ENCODE data around the gene PRKG1. TPM values are rescaled to one million over a fixed set of nuclear protein-coding genes. Genes with fewer than 3 reads are reported as not detected.
A peak's percentile ranks its signal among the peaks of the same experiment; 100 is the strongest.

The PRKG1 gene
- total and polyA plus RNA-seq, 2 of the 4 experiments (the other 2 are of a cell fraction): 3.5 to 18.3 TPM

DNA sequence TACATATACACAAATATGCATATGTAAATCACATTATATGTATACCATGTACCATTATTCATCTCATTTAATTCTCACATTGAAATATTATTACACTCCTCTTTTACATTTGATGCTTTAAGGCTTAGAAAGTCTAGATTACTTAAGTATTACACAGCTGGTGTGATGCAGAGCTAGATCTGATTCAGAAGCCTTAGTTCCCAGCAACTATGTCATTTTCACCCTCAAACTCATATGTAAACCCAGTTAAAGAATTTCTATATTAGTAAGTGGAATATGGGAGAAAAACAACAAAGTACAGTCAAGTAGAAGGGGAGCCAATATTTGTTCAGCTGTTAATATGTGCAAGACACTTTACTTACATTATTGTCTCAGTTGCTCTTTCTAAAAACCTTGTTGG, 699.4 kb downstream of the PRKG1 start:
- H4K8ac ChIP-seq (ENCODE audit: low read depth in 2 of 2, low read length in 2 of 2): no peak overlapping the region
- no peak overlapping the region for H2AFZ ChIP-seq (replicated peaks; ENCODE audit: low read length, poor library complexity)
- H3K79me1 ChIP-seq (ENCODE audit: low read depth in 1 of 2, low read length in 2 of 2): no peaks in the 10 kb centered on the region; a peak in 1 of 4 replicates
- no peak overlapping the region for H2BK20ac ChIP-seq (ENCODE audit: low read depth, low read length)
- DNase-seq (peak; percentile 73), ATAC-seq (ENCODE audit: low read depth) (no peak)
- H2BK5ac ChIP-seq (ENCODE audit: low read depth, low read length, poor library complexity, severe bottlenecking): no peak overlapping the region
- no peak overlapping the region for H3K4ac ChIP-seq (ENCODE audit: low read depth, low read length)
- in situ Hi-C loops (cut with MboI; ENCODE audit: low sequenced_read_pairs): no loop called here
- ChIA-PET POLR2A (ENCODE audit: unreplicated experiment) (no interaction called here), CTCF (no interaction called here)
- peaks cover 7% of the 10 kb centered on the region for H3K4me1 ChIP-seq (ENCODE audit: control insufficient read depth, insufficient read depth, low read length)
- no peak overlapping the region for H3K23ac ChIP-seq (ENCODE audit: low read depth, low read length)
- H3K56ac ChIP-seq (ENCODE audit: extremely low read depth, insufficient read depth, low read length): no peak overlapping the region
- no peak overlapping the region for H3K18ac ChIP-seq (ENCODE audit: low read depth, low read length)
- no peaks in the 10 kb centered on the region for H3K9me1 ChIP-seq (ENCODE audit: insufficient read depth, low read length)
- BruUV-seq (replicated peaks): no TSS peak
- no peak overlapping the region for H2BK15ac ChIP-seq (ENCODE audit: low read depth, low read length)
- H4K20me1 ChIP-seq (ENCODE audit: insufficient read depth, low read length): no peaks in the 10 kb centered on the region; the same call in 1 of the 2 replicates
- H3K27ac ChIP-seq (ENCODE audit: insufficient read depth, low read length): no peak overlapping the region
- no peak overlapping the region for H2BK120ac ChIP-seq (ENCODE audit: low read depth, low read length)
- no peak overlapping the region for H2AK5ac ChIP-seq (ENCODE audit: low read depth, low read length)
- TF ChIP-seq, protein P1, sequence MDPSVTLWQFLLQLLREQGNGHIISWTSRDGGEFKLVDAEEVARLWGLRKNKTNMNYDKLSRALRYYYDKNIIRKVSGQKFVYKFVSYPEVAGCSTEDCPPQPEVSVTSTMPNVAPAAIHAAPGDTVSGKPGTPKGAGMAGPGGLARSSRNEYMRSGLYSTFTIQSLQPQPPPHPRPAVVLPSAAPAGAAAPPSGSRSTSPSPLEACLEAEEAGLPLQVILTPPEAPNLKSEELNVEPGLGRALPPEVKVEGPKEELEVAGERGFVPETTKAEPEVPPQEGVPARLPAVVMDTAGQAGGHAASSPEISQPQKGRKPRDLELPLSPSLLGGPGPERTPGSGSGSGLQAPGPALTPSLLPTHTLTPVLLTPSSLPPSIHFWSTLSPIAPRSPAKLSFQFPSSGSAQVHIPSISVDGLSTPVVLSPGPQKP (IDR thresholded peaks at IDR 0.05; ENCODE audit: borderline replicate concordance, low read depth, low read length): no peak
- TF ChIP-seq FOS (IDR thresholded peaks at IDR 0.05; ENCODE audit: low read depth, low read length) (no peak), RFX5 (IDR thresholded peaks at IDR 0.05; ENCODE audit: low read depth, low read length) (no peak), CHD1 (IDR thresholded peaks at IDR 0.05; ENCODE audit: low read depth, low read length) (no peak), SMC3 (IDR thresholded peaks at IDR 0.05; ENCODE audit: low read depth, low read length) (no peak), NFE2L2 (IDR thresholded peaks at IDR 0.05; ENCODE audit: low read depth, low read length) (no peak), POLR2A (IDR thresholded peaks at IDR 0.05; ENCODE audit: low read depth, low read length) (no peak)
- TF ChIP-seq, protein P2, sequence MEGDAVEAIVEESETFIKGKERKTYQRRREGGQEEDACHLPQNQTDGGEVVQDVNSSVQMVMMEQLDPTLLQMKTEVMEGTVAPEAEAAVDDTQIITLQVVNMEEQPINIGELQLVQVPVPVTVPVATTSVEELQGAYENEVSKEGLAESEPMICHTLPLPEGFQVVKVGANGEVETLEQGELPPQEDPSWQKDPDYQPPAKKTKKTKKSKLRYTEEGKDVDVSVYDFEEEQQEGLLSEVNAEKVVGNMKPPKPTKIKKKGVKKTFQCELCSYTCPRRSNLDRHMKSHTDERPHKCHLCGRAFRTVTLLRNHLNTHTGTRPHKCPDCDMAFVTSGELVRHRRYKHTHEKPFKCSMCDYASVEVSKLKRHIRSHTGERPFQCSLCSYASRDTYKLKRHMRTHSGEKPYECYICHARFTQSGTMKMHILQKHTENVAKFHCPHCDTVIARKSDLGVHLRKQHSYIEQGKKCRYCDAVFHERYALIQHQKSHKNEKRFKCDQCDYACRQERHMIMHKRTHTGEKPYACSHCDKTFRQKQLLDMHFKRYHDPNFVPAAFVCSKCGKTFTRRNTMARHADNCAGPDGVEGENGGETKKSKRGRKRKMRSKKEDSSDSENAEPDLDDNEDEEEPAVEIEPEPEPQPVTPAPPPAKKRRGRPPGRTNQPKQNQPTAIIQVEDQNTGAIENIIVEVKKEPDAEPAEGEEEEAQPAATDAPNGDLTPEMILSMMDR (conservative IDR thresholded peaks at IDR 0.05; ENCODE audit: low read depth, low read length): no peak
- H3K4me2 ChIP-seq (ENCODE audit: low read depth, low read length): no peak overlapping the region
- H3K14ac ChIP-seq (replicated peaks; ENCODE audit: low read depth, low read length): no peak overlapping the region
- intact Hi-C loops (cut with micrococcal nuclease): no loop called here
- no peak overlapping the region for H4K5ac ChIP-seq (ENCODE audit: low read depth, low read length)
- no peak overlapping the region for H2AK9ac ChIP-seq (replicated peaks; ENCODE audit: low read depth, low read length, poor library complexity)
- no peak overlapping the region for H4K91ac ChIP-seq (ENCODE audit: insufficient read depth, low read depth, low read length)
- H3K36me3 ChIP-seq (ENCODE audit: control insufficient read depth, insufficient read depth, low read length): no peaks in the 10 kb centered on the region
- H3K9ac ChIP-seq (ENCODE audit: low read depth, low read length): no peak overlapping the region
- H3K9me3 ChIP-seq (ENCODE audit: control insufficient read depth, insufficient read depth, low read length): no peaks in the 10 kb centered on the region
- H3K27me3 ChIP-seq (ENCODE audit: control insufficient read depth, insufficient read depth, low read length): no peaks in the 10 kb centered on the region
- dilution Hi-C loops (cut with HindIII; ENCODE audit: low sequenced_read_pairs, unreplicated experiment): no loop called here
- H3K4me3 ChIP-seq (ENCODE audit: insufficient read depth, low read depth, low read length): no peak overlapping the region
